Gastrocnemius medialis (tissue), 4 donors: ENCODE measurements around the gene MIB2.

Source experiments
- CTCF ChIP-seq, 5 experiments: fragments of 450-650 bp in 3 of 5; fragments of 200-600 bp in 2 of 5; sonication (generic) in 2 of 5; IDR thresholded peaks in 4 of 5; conservative IDR thresholded peaks in 1 of 5; 1 replicate in 4 of 5; 2 replicates in 1 of 5; pipeline ENCODE4 v1.5.1; 2016 to 2019; ENCODE audit warnings: antibody characterized with exemption in 5 of 5, mild to moderate bottlenecking in 3 of 5, moderate library complexity in 3 of 5
- POLR2A ChIP-seq, 2 donors: fragments of 450-650 bp; IDR thresholded peaks; one replicate each; pipeline ENCODE4 v1.6.1; 2017; ENCODE audit warnings: antibody characterized with exemption in 2 of 2, mild to moderate bottlenecking in 2 of 2, moderate library complexity in 2 of 2

- TF ChIP-seq CTCF (IDR thresholded peaks at IDR 0.05 in 4 of 5, conservative IDR thresholded peaks at IDR 0.05 in 1 of 5) (no peak), POLR2A (IDR thresholded peaks at IDR 0.05) (no peak)
These were observed 16.6 kb upstream of the MIB2 start for GRCh38 chr1:1598720-1599029.
